Panc1 (cell line): ENCODE measurements around the gene NARS2.

Source experiments
- POLR2AphosphoS5 ChIP-seq: IDR thresholded peaks from 2 replicates; pipeline ENCODE4 v1.6.1; 2012; ENCODE audit warnings: mild to moderate bottlenecking, low read depth, low read length, moderate library complexity
- TF ChIP-seq, protein P1 (sequence below): fragments of 450-650 bp; IDR thresholded peaks from 2 replicates; pipeline ENCODE4 v1.5.1; 2017; ENCODE audit warnings: mild to moderate bottlenecking

DNA sequence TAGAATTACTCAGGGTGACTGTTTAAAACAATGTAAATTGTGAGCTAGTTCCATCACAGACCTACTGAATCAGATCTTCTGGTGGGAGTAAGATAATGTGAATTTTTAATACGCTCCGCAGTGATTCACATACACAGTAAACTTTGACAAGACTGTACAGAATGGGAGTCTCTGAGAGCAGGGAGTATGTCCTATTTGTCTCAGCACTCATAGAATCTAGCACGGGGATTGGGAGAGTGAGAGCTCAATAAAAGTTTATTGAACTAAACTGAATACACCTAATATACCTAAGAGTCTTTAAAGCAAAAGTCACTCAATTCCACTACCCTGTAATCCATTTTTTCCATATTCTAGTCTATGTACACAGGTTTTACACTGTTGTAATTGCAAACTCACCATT, 145.9 kb downstream of the NARS2 start:
- TF ChIP-seq, protein P1, sequence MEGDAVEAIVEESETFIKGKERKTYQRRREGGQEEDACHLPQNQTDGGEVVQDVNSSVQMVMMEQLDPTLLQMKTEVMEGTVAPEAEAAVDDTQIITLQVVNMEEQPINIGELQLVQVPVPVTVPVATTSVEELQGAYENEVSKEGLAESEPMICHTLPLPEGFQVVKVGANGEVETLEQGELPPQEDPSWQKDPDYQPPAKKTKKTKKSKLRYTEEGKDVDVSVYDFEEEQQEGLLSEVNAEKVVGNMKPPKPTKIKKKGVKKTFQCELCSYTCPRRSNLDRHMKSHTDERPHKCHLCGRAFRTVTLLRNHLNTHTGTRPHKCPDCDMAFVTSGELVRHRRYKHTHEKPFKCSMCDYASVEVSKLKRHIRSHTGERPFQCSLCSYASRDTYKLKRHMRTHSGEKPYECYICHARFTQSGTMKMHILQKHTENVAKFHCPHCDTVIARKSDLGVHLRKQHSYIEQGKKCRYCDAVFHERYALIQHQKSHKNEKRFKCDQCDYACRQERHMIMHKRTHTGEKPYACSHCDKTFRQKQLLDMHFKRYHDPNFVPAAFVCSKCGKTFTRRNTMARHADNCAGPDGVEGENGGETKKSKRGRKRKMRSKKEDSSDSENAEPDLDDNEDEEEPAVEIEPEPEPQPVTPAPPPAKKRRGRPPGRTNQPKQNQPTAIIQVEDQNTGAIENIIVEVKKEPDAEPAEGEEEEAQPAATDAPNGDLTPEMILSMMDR: no peak
- no peak for TF ChIP-seq POLR2AphosphoS5
